Duodenal mucosa (tissue), 2 donors: Measurements from ENCODE around the gene CST9L.

Experiments used
- H3K27ac ChIP-seq: one replicate; pipeline ENCODE4 v1.7.0; 2013; ENCODE audit warnings: low read depth, low read length
- H3K27me3 ChIP-seq, 2 donors: one replicate each; pipeline ENCODE4 v1.7.0; 2013; ENCODE audit warnings: low read length in 2 of 2, control low read depth in 1 of 2; ENCODE audit not compliant: insufficient read depth in 2 of 2, control insufficient read depth in 1 of 2
- H3K36me3 ChIP-seq, 2 donors: one replicate each; pipeline ENCODE4 v1.7.0; 2013; ENCODE audit warnings: low read length in 2 of 2, control low read depth in 1 of 2; ENCODE audit not compliant: insufficient read depth in 2 of 2, control insufficient read depth in 1 of 2
- H3K4me1 ChIP-seq, 2 donors: one replicate each; pipeline ENCODE4 v1.7.0; 2013; ENCODE audit warnings: low read length in 2 of 2, control low read depth in 1 of 2; ENCODE audit not compliant: insufficient read depth in 2 of 2, control insufficient read depth in 1 of 2
- H3K4me3 ChIP-seq, 2 donors: one replicate each; pipeline ENCODE4 v1.7.0; 2013; ENCODE audit warnings: low read length in 2 of 2, low read depth in 1 of 2
- H3K9ac ChIP-seq, 2 donors: one replicate each; pipeline ENCODE4 v1.7.0; 2013; ENCODE audit warnings: low read length in 2 of 2, low read depth in 1 of 2
- H3K9me3 ChIP-seq, 2 donors: one replicate each; pipeline ENCODE4 v1.7.0; 2013; ENCODE audit warnings: low read length in 2 of 2, control low read depth in 1 of 2; ENCODE audit not compliant: control insufficient read depth in 1 of 2

Gene CST9L

GRCh38 chr20:23548408-23548807, 19.9 kb downstream of the CST9L start:
- Histone ChIP-seq H3K36me3 (no peaks in the 10 kb centered on the region), H3K9ac (no peak overlapping the region), H3K4me3 (no peak overlapping the region), H3K9me3 (no peaks in the 10 kb centered on the region), H3K4me1 (no peaks in the 10 kb centered on the region), H3K27me3 (no peaks in the 10 kb centered on the region), H3K27ac (no peak overlapping the region)

GRCh38 chr20:23547613-23548012, 20.7 kb downstream of the CST9L start:
- Histone ChIP-seq H3K27ac (no peak overlapping the region), H3K9me3 (no peaks in the 10 kb centered on the region), H3K27me3 (no peaks in the 10 kb centered on the region), H3K36me3 (no peaks in the 10 kb centered on the region), H3K4me3 (no peak overlapping the region), H3K4me1 (no peaks in the 10 kb centered on the region), H3K9ac (no peak overlapping the region)

GRCh38 chr20:23546435-23547144, 21.7 kb downstream of the CST9L start:
- H3K4me1 ChIP-seq = no peaks in the 10 kb centered on the region
- H3K9ac ChIP-seq = no peak overlapping the region
- H3K36me3 ChIP-seq = no peaks in the 10 kb centered on the region
- no peak overlapping the region for H3K4me3 ChIP-seq
- no peaks in the 10 kb centered on the region for H3K27me3 ChIP-seq
- no peak overlapping the region for H3K27ac ChIP-seq
- H3K9me3 ChIP-seq = no peaks in the 10 kb centered on the region

DNA sequence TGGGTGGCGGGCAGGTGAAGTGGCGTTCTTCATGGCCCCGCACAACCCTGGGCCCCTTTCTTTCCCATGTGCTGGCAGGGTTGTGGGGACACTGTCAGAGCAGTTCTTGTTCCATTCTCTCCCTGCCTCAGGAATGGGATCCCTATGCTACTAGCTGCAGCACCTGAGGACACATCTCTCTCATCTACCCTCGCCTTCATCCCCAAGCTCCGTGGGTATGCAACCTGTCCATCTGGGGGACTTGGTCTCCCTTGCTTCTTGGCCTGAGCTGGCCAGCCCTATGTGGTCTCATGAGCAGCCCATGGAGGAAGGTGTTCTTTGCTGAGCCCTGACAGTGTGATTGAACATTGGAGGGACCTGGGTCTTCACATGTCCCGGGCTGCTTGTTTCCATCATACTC, 24.2 kb downstream of the CST9L start:
- no peaks in the 10 kb centered on the region for H3K9me3 ChIP-seq
- H3K9ac ChIP-seq = no peak overlapping the region
- H3K4me3 ChIP-seq = no peak overlapping the region
- H3K27me3 ChIP-seq = no peaks in the 10 kb centered on the region
- no peaks in the 10 kb centered on the region for H3K36me3 ChIP-seq
- H3K27ac ChIP-seq = no peak overlapping the region
- H3K4me1 ChIP-seq = no peaks in the 10 kb centered on the region

DNA sequence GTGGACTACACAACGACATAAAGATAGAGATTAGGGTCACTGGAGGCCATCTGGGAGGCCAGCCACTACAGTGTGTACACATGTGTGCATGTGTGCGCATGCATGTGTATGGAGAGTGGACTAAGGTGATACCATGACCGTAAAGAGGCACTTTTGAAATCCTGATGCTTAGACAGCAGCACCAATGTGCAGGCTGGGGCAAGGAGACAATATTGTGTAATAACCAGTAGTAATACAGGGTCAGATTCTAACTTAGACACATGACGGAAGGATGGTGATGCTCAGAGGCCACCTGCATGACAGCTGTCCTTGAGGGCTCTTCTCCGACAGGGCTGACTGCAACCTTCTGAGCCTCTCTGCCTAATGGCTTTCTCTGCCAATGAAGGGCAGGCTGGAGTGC, 25.5 kb downstream of the CST9L start:
- H3K9me3 ChIP-seq = no peaks in the 10 kb centered on the region

DNA sequence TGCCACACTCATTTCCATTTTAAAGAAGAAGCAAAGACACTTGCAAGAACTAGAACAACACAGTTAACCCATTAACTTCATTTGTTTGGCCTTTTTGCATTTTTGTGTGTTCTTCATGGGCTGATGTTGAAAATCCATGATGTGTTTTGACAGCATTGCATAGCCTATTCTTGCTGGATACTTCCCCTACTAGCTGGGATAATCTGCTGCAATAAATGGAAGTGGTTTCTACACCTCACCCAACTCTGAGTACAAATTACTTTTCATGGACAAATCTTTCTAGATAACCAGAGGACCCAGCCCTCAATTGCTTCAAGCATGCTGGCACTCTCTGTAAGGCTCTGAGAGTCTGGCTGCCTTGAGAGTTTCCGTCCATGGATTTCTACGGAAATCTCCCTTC, 26.5 kb downstream of the CST9L start:
- H3K36me3 ChIP-seq = no peaks in the 10 kb centered on the region
- H3K4me3 ChIP-seq = no peak overlapping the region
- H3K4me1 ChIP-seq = no peaks in the 10 kb centered on the region
- no peak overlapping the region for H3K27ac ChIP-seq
- H3K9ac ChIP-seq = no peak overlapping the region
- no peaks in the 10 kb centered on the region for H3K9me3 ChIP-seq
- H3K27me3 ChIP-seq = no peaks in the 10 kb centered on the region

More for the DNA sequence above, 25.5 kb downstream of the CST9L start:
- Histone ChIP-seq H3K27me3 (no peaks in the 10 kb centered on the region), H3K9ac (no peak overlapping the region), H3K4me1 (no peaks in the 10 kb centered on the region), H3K27ac (no peak overlapping the region), H3K4me3 (no peak overlapping the region), H3K36me3 (no peaks in the 10 kb centered on the region)

GRCh38 chr20:23541330-23541729, 27.0 kb downstream of the CST9L start:
- Histone ChIP-seq H3K27ac (no peak overlapping the region), H3K27me3 (no peaks in the 10 kb centered on the region), H3K36me3 (no peaks in the 10 kb centered on the region), H3K4me3 (no peak overlapping the region), H3K9ac (no peak overlapping the region), H3K4me1 (no peaks in the 10 kb centered on the region), H3K9me3 (no peaks in the 10 kb centered on the region)

DNA sequence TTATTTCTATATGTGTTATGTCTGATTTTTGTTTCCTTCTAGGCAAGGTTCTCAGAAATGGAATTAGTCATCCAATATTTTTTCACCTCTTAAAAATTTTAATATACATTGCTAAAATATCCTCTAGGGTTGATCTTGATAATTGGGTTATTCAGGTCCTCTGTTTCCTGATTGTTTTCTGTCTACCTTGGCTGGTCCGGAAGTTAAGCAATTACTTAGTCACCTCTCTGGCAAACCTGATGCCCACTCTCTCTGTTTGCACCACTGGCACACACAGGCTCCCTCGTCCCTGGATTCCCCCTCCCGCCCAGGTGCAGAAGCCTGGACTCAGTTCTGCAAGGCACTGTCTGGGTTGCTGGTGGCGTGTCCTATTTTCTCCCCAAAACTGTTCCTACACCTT, 27.7 kb downstream of the CST9L start:
- no peak overlapping the region for H3K27ac ChIP-seq
- H3K4me1 ChIP-seq = no peaks in the 10 kb centered on the region
- H3K27me3 ChIP-seq = no peaks in the 10 kb centered on the region
- H3K36me3 ChIP-seq = no peaks in the 10 kb centered on the region
- no peak overlapping the region for H3K4me3 ChIP-seq
- H3K9me3 ChIP-seq = no peaks in the 10 kb centered on the region
- H3K9ac ChIP-seq = no peak overlapping the region

DNA sequence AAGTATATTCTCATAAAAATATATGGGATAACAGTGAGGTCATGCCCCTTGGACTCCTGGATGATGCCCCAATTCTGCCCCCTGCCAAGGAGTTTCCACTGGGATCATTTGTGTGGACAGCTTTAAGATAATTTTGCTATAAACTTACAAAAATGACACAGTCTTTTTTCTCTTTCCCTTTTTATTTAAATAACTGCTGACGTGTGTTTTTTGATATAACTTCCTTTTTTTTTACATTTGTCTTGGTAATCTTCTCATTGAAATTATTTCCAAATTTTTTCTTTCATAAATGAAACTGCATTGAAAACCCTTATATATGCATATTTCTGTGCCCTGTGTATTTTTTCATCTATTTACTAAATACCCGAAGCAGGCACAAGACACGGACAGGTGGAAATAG, 31.3 kb downstream of the CST9L start:
- no peak overlapping the region for H3K27ac ChIP-seq
- H3K36me3 ChIP-seq = no peaks in the 10 kb centered on the region
- no peaks in the 10 kb centered on the region for H3K9me3 ChIP-seq
- H3K27me3 ChIP-seq = no peaks in the 10 kb centered on the region
- no peaks in the 10 kb centered on the region for H3K4me1 ChIP-seq
- H3K9ac ChIP-seq = no peak overlapping the region
- H3K4me3 ChIP-seq = no peak overlapping the region

- Histone ChIP-seq H3K4me1 (no peaks in the 10 kb centered on the region), H3K36me3 (no peaks in the 10 kb centered on the region), H3K9ac (no peak overlapping the region), H3K9me3 (no peaks in the 10 kb centered on the region), H3K4me3 (no peak overlapping the region), H3K27ac (no peak overlapping the region), H3K27me3 (no peaks in the 10 kb centered on the region)
Measured at GRCh38 chr20:23536328-23536974, 31.8 kb downstream of the CST9L start.
